Measurements from ENCODE around the gene PIGM.

The PIGM gene

DNA sequence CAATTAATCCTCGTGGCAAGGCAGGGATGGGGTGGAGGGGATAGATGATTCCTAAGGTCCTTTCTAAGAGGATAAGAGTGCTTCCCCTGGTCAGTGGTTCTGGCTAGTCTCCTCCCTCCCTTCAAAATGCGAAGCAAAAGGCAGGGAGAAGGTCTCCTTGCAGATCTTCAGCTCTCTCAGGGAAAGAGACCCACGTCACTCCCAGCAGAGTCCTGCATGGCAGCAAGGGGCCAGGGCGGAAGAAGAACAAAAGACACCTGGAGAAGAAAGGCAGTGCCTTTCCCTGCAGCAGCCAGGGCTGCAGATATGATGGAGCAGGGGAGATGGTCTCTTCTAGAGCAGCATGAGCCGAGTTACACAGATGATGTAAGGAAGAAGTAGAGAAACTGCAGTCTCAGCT is 48.1 kb downstream of the PIGM start:
- no peak for DNase-seq

GRCh38 chr1:159982280-159982679 is 49.5 kb downstream of the PIGM start:
- no peak for DNase-seq

GRCh38 chr1:159981351-159982055 is 50.3 kb downstream of the PIGM start:
- no peak for DNase-seq

DNA sequence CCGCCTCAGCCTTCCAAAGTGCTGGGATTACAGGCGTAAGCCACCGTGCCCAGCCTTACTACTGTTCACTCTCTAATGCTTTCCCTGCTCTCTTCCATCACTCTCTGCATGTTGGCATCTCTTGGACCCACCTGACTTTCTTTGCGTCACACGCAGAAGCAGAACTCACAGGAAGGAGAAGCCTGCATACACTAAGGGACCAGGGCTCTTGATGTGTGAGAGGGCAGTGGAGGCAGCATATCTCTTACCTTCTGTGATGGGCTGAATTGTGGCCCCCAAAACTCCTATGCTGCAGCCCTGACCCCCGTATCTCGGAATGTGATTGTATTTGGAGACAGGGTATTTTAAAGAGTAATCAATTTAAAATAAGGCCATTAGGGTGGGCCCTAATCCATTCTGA is 51.0 kb downstream of the PIGM start:
- no peak for DNase-seq

GRCh38 chr1:159980076-159980475 is 51.7 kb downstream of the PIGM start:
- DNase-seq, result no peak

DNA sequence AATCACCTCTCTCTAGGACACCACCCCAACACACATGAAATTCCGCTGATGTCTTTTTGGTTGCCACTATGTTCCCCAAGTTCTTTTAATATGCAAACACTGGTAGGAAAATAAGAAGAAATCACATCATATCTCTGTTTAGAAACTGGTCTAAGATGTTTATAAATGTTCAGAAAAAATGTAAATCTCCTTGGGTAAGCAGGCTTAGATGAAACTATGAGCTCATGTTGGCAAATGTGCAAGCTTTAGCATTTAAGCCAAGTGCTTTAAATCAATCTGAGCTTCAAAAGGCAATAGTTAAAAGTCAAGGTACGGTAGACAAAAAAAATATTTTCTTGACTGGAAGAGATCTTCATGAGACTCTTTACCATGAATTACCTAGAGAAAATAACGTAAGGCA is 52.5 kb downstream of the PIGM start:
- no peak for DNase-seq

GRCh38 chr1:159978107-159978398 is 53.7 kb downstream of the PIGM start:
- DNase-seq, result no peak

- no peak for DNase-seq
Measured at GRCh38 chr1:159977364-159978106, 54.3 kb downstream of the PIGM start.

All from NCI-H446 treated with DMSO at 0.1 percent for 48 hours (cell line).